SK-N-SH (cell line): ENCODE data around the gene ACOT7. TPM values are rescaled to one million over a fixed set of nuclear protein-coding genes. Genes with fewer than 3 reads are reported as not detected.

ENCODE experiments used
- CTCF ChIA-PET: fragments of 300-600, 350-600 bp; formaldehyde crosslinking; extraction: SDS; loops from one replicate; lab custom pipeline; 2021; lab: Yijun Ruan, JAX
- POLR2A ChIA-PET: fragments of 350-600 bp; sonication (Branson Sonifier 250); formaldehyde crosslinking; extraction: SDS; loops from one replicate; lab custom pipeline; 2020; ENCODE audit warnings: antibody characterized with exemption, inconsistent platforms; lab: Yijun Ruan, JAX
- DNase-seq: peaks from one replicate; pipeline ENCODE4 v3.0.0; 2012
- H2AFZ ChIP-seq: fragments of 200-600 bp; sonication (generic); 2 replicates; pipeline ENCODE4 v1.8.1; 2016; ENCODE audit warnings: antibody characterized with exemption, mild to moderate bottlenecking, low read depth
- H3F3A ChIP-seq: fragments of 200-600 bp; sonication (generic); replicated peaks from 2 replicates; pipeline ENCODE3; 2016; ENCODE audit warnings: antibody characterized with exemption, mild to moderate bottlenecking; ENCODE audit not compliant: insufficient read depth
- H3K27ac ChIP-seq, 2 experiments: fragments of 200-500 bp in 1 of 2; fragments of 200-600 bp in 1 of 2; sonication (Bioruptor generic) in 1 of 2; sonication (generic), shearing (Covaris generic) in 1 of 2; 2 replicates each; pipeline versions ENCODE4 v1.5.1 to v1.6.1; 2014 to 2016; ENCODE audit warnings: low read depth in 2 of 2, inconsistent platforms in 1 of 2, low read length in 1 of 2, mild to moderate bottlenecking in 1 of 2, mixed read lengths in 1 of 2
- H3K27me3 ChIP-seq: fragments of 200-600 bp; sonication (generic), shearing (Covaris generic); 2 replicates; pipeline ENCODE4 v1.6.1; 2016; ENCODE audit warnings: mixed run types; ENCODE audit not compliant: insufficient read depth
- H3K36me3 ChIP-seq, 2 experiments: fragments of 200-500 bp in 1 of 2; fragments of 200-600 bp in 1 of 2; sonication (Bioruptor generic) in 1 of 2; sonication (generic) in 1 of 2; replicated peaks in 1 of 2; 2 replicates each; pipeline versions ENCODE3 to v1.5.1; 2014 to 2016; ENCODE audit warnings: low read length in 1 of 2, mild to moderate bottlenecking in 1 of 2; ENCODE audit not compliant: insufficient read depth in 2 of 2, control insufficient read depth in 1 of 2
- H3K4me1 ChIP-seq, 2 experiments: fragments of 200-500 bp in 1 of 2; fragments of 200-600 bp in 1 of 2; sonication (Bioruptor generic) in 1 of 2; sonication (generic), shearing (Covaris generic) in 1 of 2; 2 replicates each; pipeline versions ENCODE4 v1.5.1 to v1.6.1; 2014 to 2016; ENCODE audit warnings: low read depth in 1 of 2, low read length in 1 of 2, mixed run types in 1 of 2; ENCODE audit not compliant: insufficient read depth in 2 of 2, control insufficient read depth in 1 of 2
- H3K4me2 ChIP-seq: fragments of 200-600 bp; sonication (generic), shearing (Covaris generic); 2 replicates; pipeline ENCODE4 v1.6.1; 2017; ENCODE audit warnings: mixed run types
- H3K4me3 ChIP-seq, 2 experiments: fragments of 200-500 bp in 1 of 2; fragments of 200-600 bp in 1 of 2; sonication (Bioruptor generic) in 1 of 2; sonication (generic), shearing (Covaris generic) in 1 of 2; 2 replicates each; pipeline versions ENCODE4 v1.5.1 to v1.8.1; 2014 to 2016; ENCODE audit warnings: low read depth in 2 of 2, inconsistent platforms in 1 of 2, low read length in 1 of 2, mild to moderate bottlenecking in 1 of 2, mixed read lengths in 1 of 2, moderate library complexity in 1 of 2
- H3K79me2 ChIP-seq: fragments of 200-600 bp; sonication (generic); 2 replicates; pipeline ENCODE4 v1.8.1; 2017; ENCODE audit warnings: mild to moderate bottlenecking; ENCODE audit not compliant: insufficient read depth
- H3K9ac ChIP-seq: fragments of 200-600 bp; sonication (generic); 2 replicates; pipeline ENCODE4 v1.6.1; 2017; ENCODE audit warnings: mixed run types
- H3K9me2 ChIP-seq: fragments of 200-600 bp; sonication (generic); 2 replicates; pipeline ENCODE4 v1.6.1; 2017; ENCODE audit warnings: mixed run types
- H3K9me3 ChIP-seq: fragments of 200-600 bp; sonication (generic); 2 replicates; pipeline ENCODE4 v1.6.1; 2017; ENCODE audit warnings: mixed run types, mild to moderate bottlenecking, moderate library complexity
- H4K20me1 ChIP-seq: fragments of 200-600 bp; sonication (generic); 2 replicates; pipeline ENCODE4 v1.6.1; 2017; ENCODE audit warnings: mild to moderate bottlenecking, mixed run types; ENCODE audit not compliant: insufficient read depth
- ELF1 ChIP-seq: IDR thresholded peaks from 2 replicates; pipeline ENCODE4 v1.4.0; 2012
- EZH2phosphoT487 ChIP-seq: fragments of 200-600 bp; sonication (generic); IDR thresholded peaks from 2 replicates; pipeline ENCODE4 v1.6.1; 2017; ENCODE audit warnings: low read depth, mixed run types, mild to moderate bottlenecking, antibody characterized with exemption, moderate library complexity, borderline replicate concordance
- FOSL2 ChIP-seq: IDR thresholded peaks from 2 replicates; pipeline ENCODE4 v1.4.0; 2012; ENCODE audit warnings: low read depth, mild to moderate bottlenecking, moderate library complexity, borderline replicate concordance
- FOXJ3 ChIP-seq: sonication (generic); formaldehyde crosslinking; IDR thresholded peaks from 2 replicates; pipeline ENCODE4 v1.5.1; 2020; ENCODE audit warnings: mild to moderate bottlenecking, missing genetic modification reagents
- GABPA ChIP-seq: IDR thresholded peaks from 2 replicates; pipeline ENCODE4 v1.4.0; 2012; ENCODE audit warnings: low read depth, mild to moderate bottlenecking
- MEF2A ChIP-seq: IDR thresholded peaks from 2 replicates; pipeline ENCODE4 v1.4.0; 2012; ENCODE audit warnings: low read depth, borderline replicate concordance
- MXI1 ChIP-seq: IDR thresholded peaks from 2 replicates; pipeline ENCODE4 v1.6.1; 2012; ENCODE audit warnings: mild to moderate bottlenecking, low read depth, low read length, improper control_type of control experiment
- NRF1 ChIP-seq: IDR thresholded peaks from 2 replicates; pipeline ENCODE4 v1.6.1; 2012; ENCODE audit warnings: low read depth, mild to moderate bottlenecking, low read length
- POLR2AphosphoS5 ChIP-seq: IDR thresholded peaks from 2 replicates; pipeline ENCODE4 v1.6.1; 2012; ENCODE audit warnings: low read depth, low read length
- SMC3 ChIP-seq: IDR thresholded peaks from 2 replicates; pipeline ENCODE4 v1.6.1; 2012; ENCODE audit warnings: low read depth, low read length, improper control_type of control experiment
- TAF1 ChIP-seq: IDR thresholded peaks from 2 replicates; pipeline ENCODE4 v1.6.1; 2012; ENCODE audit warnings: low read depth, mild to moderate bottlenecking, low read length, moderate library complexity, borderline replicate concordance
- YY1 ChIP-seq: IDR thresholded peaks from 2 replicates; pipeline ENCODE4 v1.4.0; 2012; ENCODE audit warnings: low read depth, mild to moderate bottlenecking
- WGBS: methylation state at CpG from one replicate; pipeline ENCODE4 v1.1.6; 2017; ENCODE audit warnings: low lambda C conversion rate; 5-methylcytosine and 5-hydroxymethylcytosine counted together
- polyA plus RNA-seq, 3 experiments: library from polyadenylated mRNA; depleted of rRNA; stranded (reverse); fragments of >200 nt; gene quantifications; 2 replicates each; pipeline ENCODE4 v1.2.3, GENCODE V29; 2012
- TF ChIP-seq, protein P1 (sequence below): fragments of 150-350 bp; IDR thresholded peaks from 2 replicates; pipeline ENCODE4 v1.6.1; 2016; ENCODE audit warnings: mild to moderate bottlenecking, low read depth, low read length
- TF ChIP-seq, protein P2 (sequence below): fragments of 200-600 bp; sonication (generic); IDR thresholded peaks from 2 replicates; pipeline ENCODE4 v1.6.1; 2017; ENCODE audit warnings: antibody characterized with exemption, mild to moderate bottlenecking, moderate library complexity

The ACOT7 gene
- polyA plus RNA-seq, 1 of the 3 experiments (the other 2 are of a cell fraction): 289 TPM

DNA sequence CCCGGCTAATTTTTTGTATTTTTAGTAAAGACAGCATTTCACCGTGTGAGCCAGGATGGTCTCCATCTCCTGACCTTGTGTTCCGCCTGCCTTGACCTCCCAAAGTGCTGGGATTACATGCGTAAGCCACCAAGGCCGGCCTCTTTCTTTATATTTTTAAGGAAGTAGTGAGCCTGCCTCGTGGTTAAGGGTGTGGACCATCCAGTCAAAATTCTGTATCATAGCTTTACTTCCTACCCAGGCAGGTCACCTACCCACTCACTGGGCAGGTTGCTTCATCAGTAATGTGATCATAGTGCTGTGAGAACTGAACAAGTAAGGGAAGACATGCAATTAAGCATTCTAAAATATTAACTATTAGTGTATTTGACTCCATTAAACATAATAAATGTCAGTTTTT lies 8.1 kb upstream of the ACOT7 start:
- POLR2A ChIA-PET: no interaction called here

DNA sequence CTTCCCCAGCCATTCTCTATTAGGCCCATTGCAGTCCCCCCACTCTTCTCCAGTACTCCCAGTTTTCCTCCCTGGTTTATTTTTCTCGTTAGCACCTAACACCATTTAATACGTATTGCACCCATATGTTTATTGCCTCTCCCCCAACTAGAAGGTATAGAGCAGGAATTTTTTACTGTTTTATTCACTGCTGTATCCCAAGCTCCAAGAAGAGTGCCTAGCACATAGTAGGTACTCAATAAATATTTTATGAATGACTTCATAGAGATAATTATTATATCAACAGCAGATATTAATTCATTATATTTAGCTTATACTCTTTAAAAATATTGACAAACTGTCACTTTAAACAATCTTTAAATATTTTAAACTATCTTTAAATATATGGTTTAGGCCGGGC lies 5.7 kb upstream of the ACOT7 start:
- Histone ChIP-seq H3K9ac (no peak overlapping the region), H3K27ac (no peak overlapping the region), H3K79me2 (no peaks in the 10 kb centered on the region), H3K27me3 (no peaks in the 10 kb centered on the region), H3K36me3 (no peaks in the 10 kb centered on the region), H3K4me2 (no peak overlapping the region), H3K9me3 (no peaks in the 10 kb centered on the region), H2AFZ (no peak overlapping the region), H3F3A (no peaks in the 10 kb centered on the region), H3K4me1 (peaks cover under 1 to 1% of the 10 kb centered on the region in 2 experiments; a peak in 1 of 4 replicates), H3K9me2 (no peaks in the 10 kb centered on the region), H4K20me1 (no peaks in the 10 kb centered on the region), H3K4me3 (no peak overlapping the region)
- 89% methylated on average over 3 of the region's 3 CpGs for WGBS
- DNase-seq: no peak
- TF ChIP-seq TAF1 (no peak), FOXJ3 (no peak), MEF2A (no peak)
- POLR2A ChIA-PET: no interaction called here
- CTCF ChIA-PET: interaction anchor here (0.7 to 3.4 kb wide), 9 partner anchors 15 to 153 kb away, joined by 3 to 15 read pairs (median 7); no protein-coding TSS in a partner anchor

More for the DNA sequence above, 8.1 kb upstream of the ACOT7 start:
- Histone ChIP-seq H3K9me2 (no peaks in the 10 kb centered on the region), H3K4me2 (no peak overlapping the region), H2AFZ (no peak overlapping the region), H4K20me1 (no peaks in the 10 kb centered on the region), H3K4me3 (no peak overlapping the region), H3F3A (no peaks in the 10 kb centered on the region), H3K79me2 (no peaks in the 10 kb centered on the region), H3K27ac (no peak overlapping the region), H3K27me3 (no peaks in the 10 kb centered on the region), H3K9me3 (no peaks in the 10 kb centered on the region), H3K9ac (no peak overlapping the region), H3K36me3 (no peaks in the 10 kb centered on the region), H3K4me1 (no peaks in the 10 kb centered on the region)
- 74% methylated on average over 6 of the region's 6 CpGs for WGBS
- TF ChIP-seq YY1 (no peak), POLR2AphosphoS5 (no peak), MXI1 (no peak), GABPA (no peak), FOSL2 (no peak), NRF1 (no peak), SMC3 (no peak), MEF2A (no peak), ELF1 (no peak), EZH2phosphoT487 (no peak)
- TF ChIP-seq, protein P1, sequence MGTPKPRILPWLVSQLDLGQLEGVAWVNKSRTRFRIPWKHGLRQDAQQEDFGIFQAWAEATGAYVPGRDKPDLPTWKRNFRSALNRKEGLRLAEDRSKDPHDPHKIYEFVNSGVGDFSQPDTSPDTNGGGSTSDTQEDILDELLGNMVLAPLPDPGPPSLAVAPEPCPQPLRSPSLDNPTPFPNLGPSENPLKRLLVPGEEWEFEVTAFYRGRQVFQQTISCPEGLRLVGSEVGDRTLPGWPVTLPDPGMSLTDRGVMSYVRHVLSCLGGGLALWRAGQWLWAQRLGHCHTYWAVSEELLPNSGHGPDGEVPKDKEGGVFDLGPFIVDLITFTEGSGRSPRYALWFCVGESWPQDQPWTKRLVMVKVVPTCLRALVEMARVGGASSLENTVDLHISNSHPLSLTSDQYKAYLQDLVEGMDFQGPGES: no peak
- TF ChIP-seq, protein P2, sequence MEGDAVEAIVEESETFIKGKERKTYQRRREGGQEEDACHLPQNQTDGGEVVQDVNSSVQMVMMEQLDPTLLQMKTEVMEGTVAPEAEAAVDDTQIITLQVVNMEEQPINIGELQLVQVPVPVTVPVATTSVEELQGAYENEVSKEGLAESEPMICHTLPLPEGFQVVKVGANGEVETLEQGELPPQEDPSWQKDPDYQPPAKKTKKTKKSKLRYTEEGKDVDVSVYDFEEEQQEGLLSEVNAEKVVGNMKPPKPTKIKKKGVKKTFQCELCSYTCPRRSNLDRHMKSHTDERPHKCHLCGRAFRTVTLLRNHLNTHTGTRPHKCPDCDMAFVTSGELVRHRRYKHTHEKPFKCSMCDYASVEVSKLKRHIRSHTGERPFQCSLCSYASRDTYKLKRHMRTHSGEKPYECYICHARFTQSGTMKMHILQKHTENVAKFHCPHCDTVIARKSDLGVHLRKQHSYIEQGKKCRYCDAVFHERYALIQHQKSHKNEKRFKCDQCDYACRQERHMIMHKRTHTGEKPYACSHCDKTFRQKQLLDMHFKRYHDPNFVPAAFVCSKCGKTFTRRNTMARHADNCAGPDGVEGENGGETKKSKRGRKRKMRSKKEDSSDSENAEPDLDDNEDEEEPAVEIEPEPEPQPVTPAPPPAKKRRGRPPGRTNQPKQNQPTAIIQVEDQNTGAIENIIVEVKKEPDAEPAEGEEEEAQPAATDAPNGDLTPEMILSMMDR: no peak
- CTCF ChIA-PET: interaction anchor here (1.0 to 6.0 kb wide), 6 partner anchors 13 to 155 kb away, joined by 3 to 82 read pairs (median 12); partner anchors contain the start of gene HES3
- DNase-seq: no peak
